Putamen (tissue), 1 donor: Measurements from ENCODE around the gene MAS1.

Experiments
- DNase-seq: peaks from one replicate; pipeline ENCODE4 v3.0.0-alpha.2; 2016; ENCODE audit warnings: low spot score

MAS1 gene

DNA sequence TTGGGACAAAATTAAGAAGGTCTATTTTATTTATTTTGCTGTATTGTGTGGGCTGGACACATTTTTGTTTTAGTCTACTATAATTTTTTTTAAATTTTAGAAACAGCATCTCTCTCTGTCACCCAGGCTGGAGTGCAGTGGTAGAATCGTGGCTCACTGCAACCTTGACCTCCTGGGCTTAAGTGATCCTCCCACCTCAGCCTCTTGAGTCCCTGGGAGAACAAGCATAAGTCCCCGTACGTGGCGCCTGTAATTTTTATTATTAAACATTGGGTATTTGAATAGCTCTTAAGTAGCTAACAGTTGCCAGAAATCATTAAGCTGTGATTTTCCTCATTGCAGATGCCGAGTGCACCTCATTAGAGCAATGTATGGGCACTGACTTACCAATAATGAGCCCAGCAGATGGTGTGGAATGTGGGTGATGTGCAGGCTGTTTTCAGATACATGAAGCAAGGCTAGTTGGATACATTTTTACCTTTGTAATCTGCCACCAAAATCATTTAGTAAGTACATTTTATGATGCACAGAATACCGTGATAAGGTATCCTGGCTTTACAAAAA, 10.3 kb upstream of the MAS1 start:
- no peak for DNase-seq

DNA sequence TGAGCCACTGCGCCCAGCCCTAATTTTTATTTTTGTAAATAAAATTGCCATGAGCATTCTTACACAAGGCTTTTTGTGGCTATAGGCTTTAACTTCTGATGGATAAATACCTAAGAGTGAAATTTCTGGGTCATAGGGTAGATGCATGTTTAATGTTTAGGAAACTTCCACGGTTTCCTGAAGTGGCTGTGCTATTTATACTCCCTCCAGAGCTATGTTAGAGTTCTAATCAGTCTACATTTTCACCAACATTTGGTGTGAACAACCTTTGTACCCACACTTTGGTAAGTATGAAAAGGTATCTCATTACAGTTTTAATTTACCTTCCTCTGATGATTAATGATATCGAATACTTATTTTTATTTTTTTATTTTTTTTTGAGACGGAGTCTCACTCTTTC, 6.1 kb upstream of the MAS1 start:
- DNase-seq, result no peak

DNA sequence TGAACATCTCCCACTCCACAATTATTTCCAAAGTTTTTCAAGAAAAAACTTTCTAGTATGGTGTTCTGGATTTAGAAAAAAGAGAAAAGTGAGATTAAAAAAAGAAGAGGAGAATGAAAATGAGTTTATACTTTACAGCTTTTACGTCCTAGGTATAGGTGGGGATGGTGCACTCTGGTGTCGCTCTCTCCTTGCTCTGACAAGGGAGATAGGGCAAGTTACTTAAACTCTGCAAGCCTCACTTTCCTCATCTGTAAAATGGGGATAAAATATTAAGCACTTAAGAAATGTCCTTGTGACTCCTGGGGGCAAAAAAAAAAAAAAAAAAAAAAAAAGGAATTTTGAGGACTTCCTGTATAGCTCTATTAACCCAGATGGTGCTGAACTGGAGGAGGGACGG, 4.5 kb upstream of the MAS1 start:
- no peak for DNase-seq

DNA sequence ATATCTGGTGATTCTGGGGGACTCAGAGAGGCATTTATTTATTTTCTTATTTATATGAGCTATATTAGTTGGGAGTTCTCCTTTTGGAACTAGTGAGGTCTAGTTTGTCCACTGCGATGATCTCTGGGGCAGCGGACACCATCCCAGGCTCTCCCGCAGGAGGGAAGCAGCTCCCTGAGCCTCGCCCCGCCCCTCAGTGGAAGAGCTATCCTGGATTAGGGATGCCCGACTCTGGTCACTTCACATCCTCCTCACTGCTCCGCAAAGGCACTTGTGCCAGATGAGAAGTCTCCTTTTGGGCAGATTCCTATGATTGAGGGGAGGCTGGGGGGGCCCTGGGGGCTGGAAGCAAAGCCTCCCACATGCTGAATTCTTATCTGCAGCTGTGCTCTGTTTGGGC, 3.6 kb upstream of the MAS1 start:
- no peak for DNase-seq

DNA sequence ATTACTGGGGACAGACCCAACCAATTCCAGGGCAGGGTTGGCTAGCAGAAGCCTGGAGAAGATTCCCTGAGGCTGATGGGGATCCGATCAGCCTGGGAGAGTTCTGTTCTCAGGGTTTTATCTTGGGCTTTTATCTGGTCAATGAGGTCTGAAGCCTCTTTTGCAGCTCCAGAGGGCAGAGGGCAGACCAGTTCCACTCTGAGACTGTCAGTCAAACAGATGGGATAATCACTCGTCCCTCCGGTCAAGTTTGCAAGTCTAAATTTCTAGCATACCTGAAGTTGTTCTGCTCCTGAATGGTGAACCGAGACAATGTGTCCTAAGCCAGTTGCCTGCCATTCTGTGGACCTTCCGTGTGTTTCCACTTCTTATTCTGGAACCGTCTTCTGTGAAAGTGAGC, 3.0 kb upstream of the MAS1 start:
- no peak for DNase-seq

DNA sequence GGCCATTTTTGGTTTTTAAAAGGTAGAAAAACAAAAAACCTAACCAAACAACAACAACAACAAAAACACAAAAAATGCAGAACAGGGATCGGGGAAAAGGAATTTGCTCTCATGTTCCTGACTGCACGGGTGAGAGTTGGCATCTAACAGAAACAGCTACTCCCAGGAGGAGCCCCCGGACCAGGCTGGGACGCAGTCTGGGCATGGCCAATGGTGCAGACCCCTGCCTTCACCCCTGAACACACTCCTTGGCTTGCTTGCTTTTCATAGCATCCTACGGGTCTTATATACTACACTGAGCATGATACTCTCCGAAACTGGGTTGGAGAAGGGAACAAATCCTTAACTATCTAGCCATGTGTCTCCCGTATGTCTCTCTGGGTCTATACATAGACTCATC, 587 bp upstream of the MAS1 start:
- DNase-seq, result no peak

DNA sequence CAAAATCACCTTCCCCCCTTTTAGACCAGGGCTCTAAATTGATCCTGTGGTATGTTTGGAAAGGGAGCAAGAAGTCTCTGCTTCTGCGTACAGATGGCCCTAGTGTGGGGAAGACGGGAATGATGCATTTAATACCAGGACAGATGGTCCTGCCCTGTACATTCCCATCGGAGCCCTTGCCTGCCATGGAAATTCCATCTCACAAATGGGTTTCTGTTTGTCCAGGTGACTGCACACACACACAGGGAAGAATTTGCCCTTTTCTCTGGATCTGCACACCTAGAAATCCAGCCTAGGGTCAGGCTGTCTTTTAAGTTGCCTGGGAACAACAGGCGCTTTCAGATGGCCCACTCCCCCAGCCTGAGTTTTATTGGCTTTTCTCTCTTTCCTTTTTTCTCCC, 1.3 kb downstream of the MAS1 start:
- DNase-seq, result no peak

DNA sequence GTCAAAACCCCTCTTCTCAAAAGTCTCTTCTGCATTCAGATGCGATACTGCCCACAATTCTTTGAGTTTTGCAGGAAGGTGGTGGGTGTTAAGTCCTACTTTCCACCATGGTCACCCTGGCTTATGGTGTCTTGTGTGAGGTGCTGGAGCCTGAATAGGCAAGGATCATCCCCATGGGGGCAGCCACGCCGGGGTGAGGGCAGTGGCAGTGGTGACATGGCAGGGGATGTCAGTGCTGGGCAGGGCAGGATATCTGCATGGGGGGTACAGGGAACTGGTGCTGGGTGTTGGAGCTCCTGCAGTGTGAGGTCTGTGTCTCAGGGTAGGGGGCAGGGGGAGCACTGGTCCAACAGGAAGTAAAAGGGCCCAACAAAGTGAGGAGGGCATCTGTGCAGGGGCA, 2.3 kb downstream of the MAS1 start:
- no peak for DNase-seq

DNA sequence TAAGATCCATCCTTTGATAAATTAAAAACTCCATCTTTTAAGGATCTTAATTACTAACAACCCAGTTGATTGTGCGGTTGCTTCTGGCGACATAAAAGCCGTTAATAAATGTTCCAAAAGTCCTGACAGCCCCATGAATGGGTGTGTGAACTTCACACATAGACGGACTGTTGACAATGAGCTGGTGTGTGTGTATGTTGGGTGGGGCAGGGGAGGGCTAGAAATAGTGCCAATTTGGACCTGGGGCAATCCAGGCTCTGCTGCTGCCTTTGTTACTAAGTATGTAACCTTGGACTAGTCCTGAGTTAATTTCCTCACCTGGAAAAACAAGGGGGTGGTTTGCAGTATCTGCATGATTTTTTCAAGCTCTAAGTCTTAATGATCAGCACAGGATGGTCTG, 4.2 kb downstream of the MAS1 start:
- no peak for DNase-seq

DNA sequence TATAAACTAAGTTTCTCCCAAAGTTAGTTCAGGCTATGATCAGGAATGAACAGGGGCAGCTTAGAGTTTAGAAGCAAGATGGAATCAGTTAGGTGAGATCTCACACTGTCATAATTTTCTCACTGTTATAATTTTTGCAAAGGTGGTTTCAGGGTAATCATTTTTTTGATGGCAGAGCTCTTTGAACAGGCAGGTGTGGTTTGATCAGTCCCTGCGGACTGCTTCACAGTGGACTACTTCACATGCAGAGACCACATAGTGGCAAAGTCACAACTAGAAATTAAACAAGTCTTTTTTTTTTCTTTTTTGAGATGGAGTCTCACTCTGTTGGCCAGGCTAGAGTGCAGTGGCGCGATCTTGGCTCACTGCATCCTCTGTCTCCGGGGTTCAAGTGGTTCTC, 6.8 kb downstream of the MAS1 start:
- DNase-seq, result no peak

DNA sequence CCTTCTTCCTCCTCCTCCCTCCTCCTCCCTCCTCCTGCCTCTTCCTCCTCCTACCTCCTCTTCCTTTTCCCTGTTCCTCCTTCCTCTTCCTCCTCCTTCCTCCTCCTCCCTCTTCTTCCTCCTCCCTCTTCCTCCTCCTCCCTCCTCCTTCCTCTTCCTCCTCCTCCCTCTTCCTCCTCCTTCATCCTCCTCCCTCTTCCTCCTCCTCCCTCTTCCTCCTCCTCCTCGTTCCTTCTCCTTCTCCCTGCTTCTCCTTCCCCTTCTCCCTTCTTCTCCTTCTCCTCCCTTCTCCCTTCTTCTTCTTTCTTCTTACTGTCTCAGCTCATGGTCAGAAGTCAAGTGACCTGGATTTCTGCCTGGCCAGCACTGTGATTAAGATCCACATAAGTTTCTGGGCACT, 7.7 kb downstream of the MAS1 start:
- DNase-seq, result no peak

DNA sequence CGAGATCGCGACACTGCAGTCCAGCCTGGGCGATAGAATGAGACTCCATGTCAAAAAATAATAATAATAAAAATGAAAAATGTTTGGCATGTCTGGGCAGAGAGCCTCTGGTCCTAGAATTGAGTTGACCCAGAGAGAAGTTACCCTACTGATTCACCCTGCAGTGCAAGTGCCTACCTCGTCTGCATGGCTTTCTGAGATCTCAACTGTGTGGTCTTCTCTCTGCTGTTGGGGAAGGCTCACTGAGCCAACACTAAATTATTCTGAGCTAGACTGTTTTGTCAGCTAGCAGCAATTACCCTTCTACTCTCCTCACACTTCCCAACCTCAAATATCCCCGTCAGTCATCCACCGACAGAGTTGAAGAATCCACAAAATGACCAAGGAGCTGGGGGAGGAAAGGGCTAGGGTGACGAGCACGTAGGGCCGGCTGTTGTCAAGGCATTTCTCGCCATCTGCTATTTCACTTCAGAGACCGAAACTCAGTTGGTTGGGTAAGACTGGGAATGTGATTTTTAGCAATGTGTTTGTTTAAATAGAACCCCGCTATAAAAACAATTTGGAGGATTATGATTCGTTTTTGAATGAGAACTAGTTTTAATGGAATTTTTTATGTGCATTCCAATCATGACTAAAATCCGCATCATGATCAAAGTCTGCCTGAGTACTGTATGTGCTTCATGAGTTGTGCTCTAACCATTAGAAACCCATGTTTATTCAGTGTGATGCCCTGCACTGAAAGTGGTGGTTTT, 9.4 kb downstream of the MAS1 start:
- DNase-seq, result no peak

DNA sequence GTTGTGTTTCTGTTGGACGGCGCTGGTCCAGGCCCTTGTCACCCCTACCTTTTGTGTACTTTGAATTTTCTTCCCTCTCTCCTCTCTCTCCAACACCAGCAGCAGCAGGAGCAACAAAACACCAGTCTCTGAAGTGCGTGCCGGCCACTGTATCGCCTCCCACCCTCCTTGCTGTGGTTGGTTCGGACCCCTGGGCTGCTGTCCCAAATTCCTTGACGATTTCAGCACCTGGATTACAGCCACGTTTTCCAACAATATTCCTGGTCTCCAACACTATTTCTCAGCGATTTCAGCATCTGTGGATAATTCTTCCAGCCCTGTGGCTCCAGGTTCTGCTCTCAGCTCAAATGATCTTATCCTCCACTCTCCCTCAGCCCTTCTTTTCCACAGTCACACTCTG, 11.8 kb downstream of the MAS1 start:
- DNase-seq, result no peak

DNA sequence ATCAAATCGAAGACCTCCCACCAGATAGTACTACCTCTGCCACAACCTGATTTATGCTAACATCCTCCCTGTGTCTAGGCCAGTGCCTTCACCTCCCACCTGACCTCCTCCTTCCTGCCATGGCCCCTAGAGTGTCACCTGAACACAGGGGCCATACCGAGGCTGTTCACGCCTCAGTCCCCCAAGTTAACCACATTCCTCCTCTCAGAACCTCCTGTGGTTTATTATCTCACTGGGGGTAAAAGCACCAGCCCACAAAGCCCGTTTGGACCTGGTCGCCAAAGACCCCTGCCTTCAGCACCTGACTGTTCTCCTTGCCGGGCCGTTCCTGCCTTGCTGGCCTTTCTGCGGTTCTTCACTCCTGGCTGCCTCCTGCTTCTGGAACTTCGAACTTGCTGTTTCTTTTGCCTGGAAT, 13.7 kb downstream of the MAS1 start:
- DNase-seq, result no peak

DNA sequence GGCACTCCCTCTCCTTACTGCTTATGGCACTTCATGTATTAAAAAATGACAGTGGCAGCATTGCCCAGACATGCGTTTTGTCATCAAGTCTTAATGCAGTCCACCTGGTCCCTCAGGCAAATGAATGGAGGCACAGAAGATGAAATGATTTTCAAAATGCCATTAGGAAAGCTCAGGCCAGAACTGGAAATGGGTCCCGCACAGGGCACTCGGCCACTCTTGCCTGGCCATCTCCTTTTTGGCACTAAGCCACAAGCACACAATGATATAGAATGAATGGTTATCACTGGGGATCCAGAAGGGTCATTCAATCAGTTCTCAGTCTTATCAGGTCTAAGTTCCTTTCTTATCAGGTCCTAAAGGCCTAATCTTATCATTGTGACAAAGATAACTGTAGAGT, 15.6 kb downstream of the MAS1 start:
- DNase-seq, result no peak

DNA sequence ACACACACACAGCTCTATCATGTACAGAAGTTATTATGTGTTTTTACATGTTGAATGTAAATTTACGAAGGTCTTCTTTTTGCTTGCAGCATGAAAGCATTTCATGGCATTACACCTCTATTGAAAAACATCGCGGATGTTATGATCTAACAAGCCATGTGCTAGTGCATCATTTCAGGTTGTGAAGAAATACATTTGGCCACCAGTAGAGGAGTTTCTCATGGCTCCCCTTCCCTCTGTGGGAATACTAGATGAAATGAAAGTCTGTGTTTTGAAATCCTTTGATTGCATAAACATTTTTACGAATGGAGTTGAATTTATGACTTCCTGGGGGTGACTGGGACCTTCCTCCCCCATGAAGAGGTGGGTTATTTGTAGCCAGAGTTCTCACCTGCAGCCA, 17.7 kb downstream of the MAS1 start:
- no peak for DNase-seq

DNA sequence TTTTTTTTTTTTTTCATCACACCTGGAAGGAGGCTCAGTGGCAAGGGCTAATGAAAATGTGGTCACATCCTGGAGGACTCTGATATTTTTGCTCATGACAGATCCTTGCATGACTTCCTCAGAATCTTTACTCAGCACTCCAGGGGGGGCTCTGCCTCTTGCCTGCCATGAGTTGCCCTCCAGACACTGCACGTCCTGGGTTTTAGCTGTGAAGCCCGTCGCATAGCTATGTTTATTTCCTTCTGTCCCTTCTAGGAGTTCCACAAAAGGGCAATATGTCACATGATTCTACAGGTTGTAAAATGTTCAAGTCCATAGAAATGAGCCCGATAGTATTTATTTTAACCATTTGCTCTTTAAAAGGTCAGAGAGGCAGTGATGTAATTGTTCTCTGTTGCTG, 18.2 kb downstream of the MAS1 start:
- DNase-seq, result no peak

DNA sequence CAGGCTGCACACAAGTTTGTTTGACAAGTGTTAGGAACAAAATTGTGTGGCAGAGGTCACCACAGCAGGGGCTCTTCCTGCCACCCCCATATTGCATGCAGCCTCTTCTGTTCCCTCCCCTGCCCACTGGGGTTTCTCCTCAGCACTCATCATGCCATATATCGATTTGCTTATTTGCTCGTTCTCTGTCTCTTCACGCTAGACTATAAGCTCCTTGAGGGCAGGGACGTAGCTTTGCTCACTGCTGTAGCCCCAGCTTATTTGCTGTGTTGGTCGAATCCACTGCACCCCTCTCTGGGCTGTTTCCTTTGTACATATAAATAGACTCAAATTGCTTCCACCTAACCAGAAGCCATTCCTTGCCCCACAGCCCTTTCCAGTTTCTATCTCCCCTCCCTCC, 19.6 kb downstream of the MAS1 start:
- no peak for DNase-seq

DNA sequence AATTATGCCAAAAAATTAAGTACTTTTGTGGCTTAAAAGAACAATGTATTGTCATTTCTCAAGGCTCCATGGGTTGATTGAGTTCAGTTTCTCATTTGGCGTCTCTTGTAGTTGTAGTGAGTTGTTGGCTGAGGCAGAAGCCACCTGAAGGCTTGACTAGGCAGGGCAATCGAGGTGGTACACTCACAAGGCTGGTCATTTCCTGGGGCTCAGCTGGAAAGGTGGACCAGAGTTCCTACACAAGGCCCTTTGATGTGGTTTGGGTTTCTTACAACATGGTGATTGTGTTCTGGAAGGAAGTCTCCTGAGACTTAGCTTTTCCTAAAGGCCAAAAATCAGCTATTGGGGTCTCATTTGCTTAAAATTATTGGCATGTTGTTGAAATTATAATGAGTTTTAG, 22.6 kb downstream of the MAS1 start:
- DNase-seq, result no peak

DNA sequence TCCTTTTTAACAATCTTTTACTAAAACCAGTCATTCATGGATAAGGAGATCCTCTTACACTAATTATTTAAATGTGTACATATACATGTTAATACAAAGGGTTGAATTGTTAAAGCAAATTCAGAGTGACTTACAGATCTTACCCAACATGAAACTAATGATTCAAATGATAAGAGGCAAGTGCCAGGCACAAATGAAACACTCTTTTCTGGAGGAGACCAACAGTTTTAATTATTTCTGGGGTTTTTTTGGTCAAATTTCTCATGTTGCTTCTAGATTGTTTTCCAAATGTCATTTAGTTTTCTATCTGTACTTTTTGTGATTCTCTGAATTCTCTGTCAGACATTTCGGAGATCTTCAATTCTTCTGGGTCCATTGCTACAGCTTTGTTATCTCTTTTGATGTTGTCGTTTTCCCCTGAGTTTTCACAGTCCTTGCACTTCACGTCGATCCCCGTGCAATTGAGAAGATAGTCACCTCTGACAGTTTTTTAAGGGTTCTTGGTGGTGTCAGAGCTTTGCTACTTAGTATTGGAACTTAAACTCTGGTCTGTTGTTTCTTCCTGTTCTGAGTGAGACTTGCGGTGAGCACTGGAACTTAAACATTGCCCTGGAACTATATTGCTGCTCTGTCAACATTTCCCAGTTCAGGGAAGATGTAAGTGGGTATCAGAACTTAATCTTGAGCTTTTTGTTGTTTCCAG, 23.2 kb downstream of the MAS1 start:
- DNase-seq, result no peak

DNA sequence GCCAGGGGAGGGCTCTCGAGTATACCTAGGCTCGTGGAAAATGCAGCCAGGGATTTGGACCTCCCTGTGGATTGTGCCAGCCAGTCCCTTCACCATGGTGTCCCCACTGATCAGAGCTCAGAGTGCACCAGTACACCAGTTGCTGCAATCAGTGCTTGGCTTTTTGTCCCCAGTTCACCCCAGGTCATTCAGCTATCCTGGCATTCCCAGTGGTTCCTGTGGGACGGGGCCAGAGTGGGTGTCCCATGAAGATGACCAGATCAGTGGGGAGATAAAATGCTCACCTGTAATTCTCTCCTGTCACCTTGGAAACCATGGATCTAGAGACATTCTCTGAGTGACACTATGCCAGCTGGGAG, 23.8 kb downstream of the MAS1 start:
- DNase-seq, result no peak

DNA sequence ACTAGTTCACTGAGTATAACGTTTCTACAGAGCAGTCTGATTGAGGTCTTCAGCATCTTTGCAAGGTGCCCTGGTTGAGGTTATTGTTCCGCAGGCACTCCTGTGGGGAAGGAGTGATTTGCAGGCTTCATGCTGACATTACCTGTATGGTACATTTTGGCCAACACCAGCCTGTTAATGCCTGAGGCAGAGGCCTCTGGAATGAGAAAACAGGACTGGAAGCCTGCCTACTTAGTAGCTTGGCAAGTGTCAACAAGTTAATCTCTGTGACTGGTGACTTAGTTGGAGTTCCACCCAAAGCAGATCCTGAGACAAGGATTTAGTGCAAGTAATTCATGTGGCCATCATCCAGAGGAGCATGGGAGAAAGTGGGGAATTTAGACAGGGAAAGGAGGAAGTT, 24.6 kb downstream of the MAS1 start:
- DNase-seq, result no peak

DNA sequence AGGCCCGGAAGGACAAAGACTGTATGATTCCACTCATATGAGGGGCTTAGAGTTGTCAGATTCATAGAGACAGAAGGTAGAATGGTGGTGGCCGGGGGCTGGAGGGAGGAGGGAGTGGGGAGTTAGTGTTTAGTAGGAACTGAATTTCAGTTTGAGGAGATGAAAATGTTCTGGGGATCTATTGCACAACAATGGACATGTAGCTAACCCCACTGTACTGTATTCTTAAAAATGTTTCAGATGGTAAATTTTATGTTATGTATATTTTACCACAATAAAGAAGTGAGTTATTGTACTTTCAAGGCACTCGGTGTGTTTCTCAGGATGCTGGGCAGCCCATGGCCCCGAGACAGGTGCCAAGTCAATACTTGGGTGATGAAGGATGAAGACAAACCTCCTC, 25.4 kb downstream of the MAS1 start:
- no peak for DNase-seq

DNA sequence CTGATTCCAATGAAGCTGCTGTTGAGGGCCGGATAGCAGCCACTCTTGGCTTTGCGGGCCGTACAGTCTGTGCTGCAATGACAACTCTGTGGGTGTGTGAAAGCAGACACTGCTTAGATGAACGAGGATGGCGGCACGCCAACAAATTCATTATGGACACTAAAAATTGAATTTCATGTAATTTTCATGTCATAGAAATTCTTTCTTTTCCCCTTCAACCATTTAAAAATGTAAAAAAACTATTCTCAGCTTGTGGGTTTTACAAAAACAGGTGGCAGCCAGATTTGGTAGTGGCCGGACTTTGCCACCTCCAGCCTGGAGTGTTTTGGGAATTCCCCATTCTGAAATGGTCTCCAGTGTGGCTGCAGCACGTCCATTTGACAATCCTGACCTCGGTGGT, 26.0 kb downstream of the MAS1 start:
- no peak for DNase-seq
